Uterus (tissue), 4 donors: ENCODE results near the gene SPA17. TPM values are rescaled to one million over a fixed set of nuclear protein-coding genes. Genes with fewer than 3 reads are reported as not detected.

Experiments
- DNase-seq, 2 donors: peaks; one replicate each; pipeline ENCODE4 v3.0.0-alpha.2; 2019 to 2020
- H3K27ac ChIP-seq, 2 donors: fragments of 200-600 bp; sonication (generic); 1 replicate in 1 of 2; 2 replicates in 1 of 2; pipeline ENCODE4 v1.5.1; 2016 to 2018
- H3K27me3 ChIP-seq, 2 donors: fragments of 200-600 bp; sonication (generic); one replicate each; pipeline ENCODE4 v1.5.1; 2018 to 2019; ENCODE audit warnings: control low read depth in 1 of 2
- H3K36me3 ChIP-seq, 2 donors: fragments of 200-600 bp; sonication (generic); one replicate each; pipeline ENCODE4 v1.5.1; 2019; ENCODE audit warnings: control low read depth in 1 of 2
- H3K4me1 ChIP-seq, 2 donors: fragments of 200-600 bp; sonication (generic); one replicate each; pipeline ENCODE4 v1.5.1; 2018 to 2019; ENCODE audit warnings: control low read depth in 1 of 2
- H3K4me3 ChIP-seq, 2 donors: fragments of 200-600 bp; sonication (generic); 1 replicate in 1 of 2; 2 replicates in 1 of 2; pipeline ENCODE4 v1.5.1; 2018 to 2019; ENCODE audit warnings: mild to moderate bottlenecking in 1 of 2
- H3K9me3 ChIP-seq, 2 donors: fragments of 200-600 bp; sonication (generic); one replicate each; pipeline ENCODE4 v1.5.1; 2019; ENCODE audit warnings: control low read depth in 1 of 2
- CTCF ChIP-seq, 4 experiments: fragments of 200-600 bp in 2 of 4; fragments of 450-650 bp in 2 of 4; sonication (generic) in 2 of 4; IDR thresholded peaks; one replicate each; pipeline ENCODE4 v1.5.1; 2016 to 2019; ENCODE audit warnings: antibody characterized with exemption in 4 of 4, mild to moderate bottlenecking in 2 of 4, moderate library complexity in 1 of 4
- POLR2A ChIP-seq, 2 donors: fragments of 450-650 bp; IDR thresholded peaks; one replicate each; pipeline ENCODE4 v1.6.1; 2016; ENCODE audit warnings: antibody characterized with exemption in 2 of 2, mild to moderate bottlenecking in 1 of 2, moderate library complexity in 1 of 2
- intact Hi-C: fragments of 100-400 bp; cut with DNase I; formaldehyde crosslinking; loops from one replicate; pipeline ENCODE4 v1.15.1; 2023; ENCODE audit warnings: low total_unique reads
- total RNA-seq, 4 donors: library from RNA; depleted of rRNA in 3 of 4; stranded (reverse); fragments of >200 nt in 3 of 4; gene quantifications; one replicate each; pipeline versions ENCODE4 v1.1.0 to v1.2.4, GENCODE V29; 2014 to 2023
- donor health status: DM: yes; HTN: yes; CAD: no.

SPA17 gene
- total RNA-seq, 4 donors from 2014 or later = 0.51 to 9.0 (median 2.7) TPM

GRCh38 chr11:124737638-124738305 lies 64.1 kb downstream of the SPA17 start:
- H3K27me3 ChIP-seq = no peaks in the 10 kb centered on the region
- no peaks in the 10 kb centered on the region for H3K4me1 ChIP-seq
- no peaks in the 10 kb centered on the region for H3K9me3 ChIP-seq
- intact Hi-C loops = no loop called here
- TF ChIP-seq CTCF (IDR thresholded peaks at IDR 0.05) = no peak
- TF ChIP-seq POLR2A (IDR thresholded peaks at IDR 0.05) = no peak
- no peak overlapping the region for H3K4me3 ChIP-seq
- H3K36me3 ChIP-seq = no peaks in the 10 kb centered on the region
- no peak overlapping the region for H3K27ac ChIP-seq
- DNase-seq = no peak

GRCh38 chr11:124738713-124739478 lies 65.2 kb downstream of the SPA17 start:
- no peaks in the 10 kb centered on the region for H3K36me3 ChIP-seq
- no peaks in the 10 kb centered on the region for H3K4me1 ChIP-seq
- DNase-seq = no peak
- intact Hi-C loops = no loop called here
- H3K4me3 ChIP-seq = no peak overlapping the region
- TF ChIP-seq CTCF (IDR thresholded peaks at IDR 0.05) = no peak
- H3K27me3 ChIP-seq = no peaks in the 10 kb centered on the region
- H3K27ac ChIP-seq = no peak overlapping the region
- H3K9me3 ChIP-seq = no peaks in the 10 kb centered on the region

GRCh38 chr11:124739479-124740276 lies 66.0 kb downstream of the SPA17 start, which contains the start of gene NRGN:
Gene NRGN (plus strand): TSS chr11:124739942. CDS start chr11:124740085, 143 bp downstream.
- DNase-seq = peak; percentile 90 to 92
- peak within 1 kb of the TSS; percentile 49 to 50 for H3K4me3 ChIP-seq
- H3K9me3 ChIP-seq = no peaks in the 10 kb centered on the region
- no peaks in the 10 kb centered on the region for H3K27me3 ChIP-seq
- H3K4me1 ChIP-seq = no peaks in the 10 kb centered on the region
- TF ChIP-seq POLR2A (IDR thresholded peaks at IDR 0.05) (peak in 1 of 2 donors; percentile 35), CTCF (IDR thresholded peaks at IDR 0.05) (no peak)
- H3K27ac ChIP-seq = peak within 1 kb of the TSS; percentile 46 to 53
- intact Hi-C loops = no loop called here
- no peaks in the 10 kb centered on the region for H3K36me3 ChIP-seq

- H3K27ac ChIP-seq = peak overlapping the region; percentile 46 to 53
- intact Hi-C loops = no loop called here
- H3K27me3 ChIP-seq = peaks cover 0 to 4% of the 10 kb centered on the region in 2 donors
Observed at GRCh38 chr11:124740277-124740882, 66.7 kb downstream of the SPA17 start.

More at GRCh38 chr11:124740277-124740882, 66.7 kb downstream of the SPA17 start:
- no peak for DNase-seq
- TF ChIP-seq CTCF (IDR thresholded peaks at IDR 0.05) (peak; percentile 22 to 49 (median 38)), POLR2A (IDR thresholded peaks at IDR 0.05) (no peak)
- Histone ChIP-seq H3K36me3 (no peaks in the 10 kb centered on the region), H3K9me3 (no peaks in the 10 kb centered on the region), H3K4me1 (no peaks in the 10 kb centered on the region), H3K4me3 (peak overlapping the region; percentile 49 to 50)
